Measurements from ENCODE around the gene UPB1.

GRCh38 chr22:24548812-24549211, 53.7 kb downstream of the UPB1 start:
- TF ChIP-seq, protein P1, sequence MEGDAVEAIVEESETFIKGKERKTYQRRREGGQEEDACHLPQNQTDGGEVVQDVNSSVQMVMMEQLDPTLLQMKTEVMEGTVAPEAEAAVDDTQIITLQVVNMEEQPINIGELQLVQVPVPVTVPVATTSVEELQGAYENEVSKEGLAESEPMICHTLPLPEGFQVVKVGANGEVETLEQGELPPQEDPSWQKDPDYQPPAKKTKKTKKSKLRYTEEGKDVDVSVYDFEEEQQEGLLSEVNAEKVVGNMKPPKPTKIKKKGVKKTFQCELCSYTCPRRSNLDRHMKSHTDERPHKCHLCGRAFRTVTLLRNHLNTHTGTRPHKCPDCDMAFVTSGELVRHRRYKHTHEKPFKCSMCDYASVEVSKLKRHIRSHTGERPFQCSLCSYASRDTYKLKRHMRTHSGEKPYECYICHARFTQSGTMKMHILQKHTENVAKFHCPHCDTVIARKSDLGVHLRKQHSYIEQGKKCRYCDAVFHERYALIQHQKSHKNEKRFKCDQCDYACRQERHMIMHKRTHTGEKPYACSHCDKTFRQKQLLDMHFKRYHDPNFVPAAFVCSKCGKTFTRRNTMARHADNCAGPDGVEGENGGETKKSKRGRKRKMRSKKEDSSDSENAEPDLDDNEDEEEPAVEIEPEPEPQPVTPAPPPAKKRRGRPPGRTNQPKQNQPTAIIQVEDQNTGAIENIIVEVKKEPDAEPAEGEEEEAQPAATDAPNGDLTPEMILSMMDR (IDR thresholded peaks at IDR 0.05 in 8 of 11, conservative IDR thresholded peaks at IDR 0.05 in 3 of 11), result no peak
- no peak for TF ChIP-seq POLR2A (IDR thresholded peaks at IDR 0.05)

Data from spleen (tissue), 7 donors.